ENCODE measurements around the gene BABAM2.

The BABAM2 gene

GRCh38 chr2:28172114-28172898 is 281.8 kb downstream of the BABAM2 start:
- no peak for DNase-seq

GRCh38 chr2:28173377-28173776 is 282.8 kb downstream of the BABAM2 start:
- no peak for DNase-seq

- no peak for DNase-seq
Measured at GRCh38 chr2:28174211-28174610, 283.7 kb downstream of the BABAM2 start.

- DNase-seq: no peak
Measured at GRCh38 chr2:28175028-28175427, 284.5 kb downstream of the BABAM2 start.

- DNase-seq: no peak
Measured at GRCh38 chr2:28178946-28179345, 288.4 kb downstream of the BABAM2 start.

- no peak for DNase-seq
Measured at GRCh38 chr2:28181801-28182200, 291.3 kb downstream of the BABAM2 start.

GRCh38 chr2:28182348-28182747 is 291.8 kb downstream of the BABAM2 start:
- DNase-seq: no peak

- DNase-seq: no peak
Measured at GRCh38 chr2:28185153-28185552, 294.6 kb downstream of the BABAM2 start.

- DNase-seq: no peak
Measured at GRCh38 chr2:28185891-28186290, 295.4 kb downstream of the BABAM2 start.

GRCh38 chr2:28187186-28187585 is 296.7 kb downstream of the BABAM2 start:
- DNase-seq: no peak

- no peak for DNase-seq
Measured at GRCh38 chr2:28188436-28188835, 297.9 kb downstream of the BABAM2 start.

- no peak for DNase-seq
Measured at GRCh38 chr2:28193630-28194403, 303.3 kb downstream of the BABAM2 start.

- no peak for DNase-seq
Measured at GRCh38 chr2:28199995-28200679, 309.6 kb downstream of the BABAM2 start.

- DNase-seq: no peak
Measured at GRCh38 chr2:28201671-28202180, 311.2 kb downstream of the BABAM2 start.

GRCh38 chr2:28202719-28203118 is 312.2 kb downstream of the BABAM2 start:
- no peak for DNase-seq

- no peak for DNase-seq
Measured at GRCh38 chr2:28206762-28207161, 316.2 kb downstream of the BABAM2 start.

- DNase-seq: no peak
Measured at GRCh38 chr2:28209261-28209691, 318.7 kb downstream of the BABAM2 start.

GRCh38 chr2:28209864-28210263 is 319.3 kb downstream of the BABAM2 start:
- DNase-seq: no peak

- DNase-seq: no peak
Measured at GRCh38 chr2:28210535-28210934, 320.0 kb downstream of the BABAM2 start.

GRCh38 chr2:28216331-28216730 is 325.8 kb downstream of the BABAM2 start:
- no peak for DNase-seq

GRCh38 chr2:28217042-28217740 is 326.7 kb downstream of the BABAM2 start:
- no peak for DNase-seq

GRCh38 chr2:28219138-28219537 is 328.6 kb downstream of the BABAM2 start:
- no peak for DNase-seq

Measured in DMS79 treated with DMSO at 0.1 percent for 48 hours (cell line).